Stimulated activated naive B cell treated with anti-CD40 and anti-IgM and Interleukin-4, amounts not matched to agents 10 μg/mL and 1 μg/mL and 100 μg/mL, for 72 hours (primary cell): ENCODE results near the gene TMEM121.

Experiments
- ATAC-seq, 2 donors: fragments of 150-1000 bp; cut with Tn5 transposase; replicated peaks; 2 replicates each; pipeline ENCODE4 v1.10.0; 2021; ENCODE audit warnings: moderate library complexity in 1 of 2
- DNase-seq: peaks from one replicate; pipeline ENCODE4 v3.0.0; 2021
- H3K27ac Mint-ChIP-seq: one replicate; pipeline ENCODE4 v1.8.0; 2022; ENCODE audit warnings: mild to moderate bottlenecking, mixed read lengths
- H3K27me3 Mint-ChIP-seq, 2 donors: one replicate each; pipeline ENCODE4 v1.8.0; 2022; ENCODE audit warnings: mixed read lengths in 2 of 2
- H3K36me3 Mint-ChIP-seq, 2 donors: one replicate each; pipeline ENCODE4 v1.8.0; 2022; ENCODE audit warnings: mixed read lengths in 2 of 2, mild to moderate bottlenecking in 1 of 2
- H3K4me1 Mint-ChIP-seq, 2 donors: one replicate each; pipeline ENCODE4 v1.8.0; 2022; ENCODE audit warnings: mixed read lengths in 2 of 2, mild to moderate bottlenecking in 1 of 2
- H3K4me3 Mint-ChIP-seq, 2 donors: one replicate each; pipeline ENCODE4 v1.8.0; 2022; ENCODE audit warnings: mild to moderate bottlenecking in 2 of 2, mixed read lengths in 2 of 2, moderate library complexity in 1 of 2
- H3K9me3 Mint-ChIP-seq, 2 donors: one replicate each; pipeline ENCODE4 v1.8.0; 2022; ENCODE audit warnings: mixed read lengths in 2 of 2, mild to moderate bottlenecking in 1 of 2

The TMEM121 gene

DNA sequence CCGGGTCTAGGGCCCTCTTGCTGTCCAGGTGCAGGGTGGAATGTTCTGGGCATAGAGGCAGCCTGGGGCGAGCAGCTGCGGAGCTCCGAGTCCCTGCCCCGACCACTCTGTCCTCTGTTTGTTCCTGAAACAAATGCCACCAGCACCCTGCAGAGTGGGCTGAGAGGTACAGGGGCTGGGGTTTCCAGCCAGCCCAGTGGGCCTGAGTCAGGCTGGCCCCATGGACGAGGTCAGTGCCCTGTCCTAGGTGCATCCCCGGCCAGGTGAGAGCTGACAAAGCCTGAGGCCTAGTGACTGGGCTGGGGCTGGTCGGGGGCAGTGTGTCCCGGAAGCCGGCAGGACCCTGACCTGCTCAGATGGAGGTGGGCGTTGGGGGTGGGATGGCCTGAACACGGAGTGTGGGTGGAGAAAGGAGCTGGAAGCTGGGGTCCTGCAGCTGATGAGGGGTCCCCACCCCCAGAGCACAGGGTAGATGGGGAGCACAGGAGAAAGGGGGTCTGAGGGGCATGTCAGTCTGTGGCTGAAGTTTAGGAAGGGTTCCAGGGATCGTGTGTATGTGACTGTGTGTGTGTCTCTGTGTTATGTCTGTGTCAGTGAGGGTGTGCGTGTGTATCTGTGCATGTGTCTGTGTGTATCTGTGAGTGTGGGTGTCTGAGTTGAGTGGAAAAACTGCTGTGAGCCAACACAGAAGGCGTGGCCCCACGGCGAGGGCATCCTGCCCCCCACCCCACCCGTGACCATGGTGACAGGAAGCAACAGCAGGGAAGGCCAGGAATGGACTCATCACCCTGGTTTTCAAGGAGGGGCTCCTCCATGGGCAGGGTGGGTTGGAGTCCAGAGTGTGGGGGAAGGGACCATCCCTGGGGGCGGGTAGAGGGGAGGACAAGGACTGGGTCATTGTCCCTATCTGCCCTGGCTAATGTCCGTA lies 42.0 kb upstream of the TMEM121 start:
- ATAC-seq (no peak), DNase-seq (no peak)
- Mint-ChIP-seq H3K27me3 (peaks cover 6% of the 10 kb centered on the region in 2 donors), H3K9me3 (no peaks in the 10 kb centered on the region), H3K4me3 (no peak overlapping the region), H3K4me1 (peaks cover 61 to 92% of the 10 kb centered on the region in 2 donors), H3K36me3 (peaks cover 7 to 12% of the 10 kb centered on the region in 2 donors), H3K27ac (peak overlapping the region; percentile 66)

DNA sequence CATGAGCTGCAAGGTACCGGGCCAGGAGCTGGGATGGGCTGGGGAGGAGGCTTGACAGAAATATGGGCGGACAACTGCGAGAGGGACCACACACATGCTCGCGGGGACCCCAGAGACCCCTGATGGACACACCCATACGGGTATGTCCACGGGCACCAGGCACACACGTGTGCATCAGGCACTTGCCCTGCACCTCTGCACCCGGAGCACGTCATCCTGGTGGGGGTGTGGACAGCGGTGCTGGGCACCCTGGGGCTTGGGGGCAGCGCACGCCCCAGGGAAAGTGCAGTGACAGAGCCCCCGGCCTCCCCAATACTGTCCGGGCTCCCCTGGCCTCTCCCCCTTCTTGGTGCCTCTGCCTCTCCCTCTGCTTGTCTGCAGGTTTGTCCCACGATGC lies 41.4 kb upstream of the TMEM121 start:
- peaks cover 10 to 17% of the 10 kb centered on the region in 2 donors for H3K36me3 Mint-ChIP-seq
- H3K27me3 Mint-ChIP-seq, result peaks cover under 1 to 1% of the 10 kb centered on the region in 2 donors
- no peak overlapping the region for H3K4me3 Mint-ChIP-seq
- no peaks in the 10 kb centered on the region for H3K9me3 Mint-ChIP-seq
- ATAC-seq (no peak), DNase-seq (no peak)
- peak overlapping the region; percentile 93 for H3K27ac Mint-ChIP-seq
- H3K4me1 Mint-ChIP-seq, result peaks cover 61 to 91% of the 10 kb centered on the region in 2 donors

DNA sequence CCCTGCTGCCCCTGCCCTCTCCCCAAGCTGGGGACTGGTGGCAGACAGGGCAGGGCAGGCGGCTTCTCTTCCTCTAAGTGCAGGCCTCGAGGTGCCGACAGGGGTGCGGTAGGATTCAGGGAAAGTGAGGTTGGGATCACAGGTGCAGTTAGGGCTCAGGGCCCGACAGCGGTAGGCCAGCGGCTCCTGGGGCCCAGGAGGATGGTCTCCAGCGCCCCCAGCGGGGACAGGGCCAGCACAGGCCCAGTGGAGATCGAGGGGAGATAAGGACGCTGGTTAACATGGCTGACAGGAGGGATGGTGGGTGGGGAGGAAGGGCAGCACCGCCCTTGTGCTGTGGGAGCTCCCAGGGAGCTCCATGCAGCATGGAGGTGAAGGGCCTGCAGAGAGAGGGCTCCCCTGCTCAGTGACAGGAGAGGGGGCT lies 40.6 kb upstream of the TMEM121 start:
- H3K36me3 Mint-ChIP-seq, result peaks cover 10 to 17% of the 10 kb centered on the region in 2 donors
- H3K27ac Mint-ChIP-seq, result peak overlapping the region; percentile 93
- ATAC-seq (peak in 1 of 2 donors; percentile 4), DNase-seq (peak; percentile 48)
- no peaks in the 10 kb centered on the region for H3K9me3 Mint-ChIP-seq
- H3K4me1 Mint-ChIP-seq, result peaks cover 56 to 84% of the 10 kb centered on the region in 2 donors
- H3K27me3 Mint-ChIP-seq, result no peaks in the 10 kb centered on the region
- peak overlapping the region; percentile 84 to 87 for H3K4me3 Mint-ChIP-seq

DNA sequence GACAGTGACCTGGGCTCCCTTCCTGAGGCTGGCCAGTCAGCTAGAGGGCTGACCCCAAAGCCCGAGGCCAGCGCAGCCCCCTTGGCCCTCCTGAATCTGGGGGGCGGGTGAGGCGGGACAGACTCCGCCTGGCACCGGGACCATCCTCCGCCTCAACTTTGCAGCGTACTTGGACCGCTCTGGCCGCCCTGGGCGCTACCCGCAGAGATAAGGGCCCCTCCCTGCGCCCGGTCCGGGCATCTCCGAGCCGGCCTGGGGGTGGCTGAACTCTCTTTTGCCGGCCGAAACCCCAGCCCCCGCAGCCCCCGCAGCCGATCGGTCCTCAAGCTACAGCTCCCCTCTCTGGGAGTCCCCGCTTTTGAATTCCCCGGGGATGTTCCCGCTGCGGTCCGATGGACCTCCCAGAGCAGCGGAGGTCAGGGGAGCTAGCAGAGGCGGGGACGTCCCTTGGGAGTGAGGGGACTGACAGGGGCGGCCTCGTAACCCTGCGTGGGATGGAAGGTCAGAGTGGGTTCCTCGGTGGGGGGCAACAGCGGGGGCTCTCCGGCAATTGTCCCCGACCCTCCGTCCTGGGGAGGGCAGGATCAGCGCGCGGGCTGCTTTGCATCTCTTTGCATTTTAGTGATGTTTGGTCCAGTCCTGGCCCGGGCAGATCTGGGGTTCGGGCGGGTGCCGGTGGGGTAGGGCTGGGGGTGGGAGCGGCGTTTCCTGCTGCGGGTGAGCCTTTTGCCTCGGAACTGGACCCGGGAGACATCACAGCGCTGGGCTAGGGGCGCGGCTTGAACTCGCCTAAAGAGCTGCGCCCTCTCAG lies 40.0 kb upstream of the TMEM121 start, which contains the start of gene CRIP1:
CRIP1 (plus strand) TSS at position 724 of the 811 bp plus-strand sequence. CDS start 374 bp downstream, outside the sequence.
- H3K4me1 Mint-ChIP-seq, result peaks cover 50 to 77% of the 10 kb centered on the region in 2 donors
- H3K9me3 Mint-ChIP-seq, result no peaks in the 10 kb centered on the region
- no peaks in the 10 kb centered on the region for H3K27me3 Mint-ChIP-seq
- DNase-seq (peak; percentile 67), ATAC-seq (no peak)
- H3K36me3 Mint-ChIP-seq, result peaks cover 10 to 17% of the 10 kb centered on the region in 2 donors
- peak within 1 kb of the TSS; percentile 93 for H3K27ac Mint-ChIP-seq
- H3K4me3 Mint-ChIP-seq, result peak within 1 kb of the TSS; percentile 84 to 87

DNA sequence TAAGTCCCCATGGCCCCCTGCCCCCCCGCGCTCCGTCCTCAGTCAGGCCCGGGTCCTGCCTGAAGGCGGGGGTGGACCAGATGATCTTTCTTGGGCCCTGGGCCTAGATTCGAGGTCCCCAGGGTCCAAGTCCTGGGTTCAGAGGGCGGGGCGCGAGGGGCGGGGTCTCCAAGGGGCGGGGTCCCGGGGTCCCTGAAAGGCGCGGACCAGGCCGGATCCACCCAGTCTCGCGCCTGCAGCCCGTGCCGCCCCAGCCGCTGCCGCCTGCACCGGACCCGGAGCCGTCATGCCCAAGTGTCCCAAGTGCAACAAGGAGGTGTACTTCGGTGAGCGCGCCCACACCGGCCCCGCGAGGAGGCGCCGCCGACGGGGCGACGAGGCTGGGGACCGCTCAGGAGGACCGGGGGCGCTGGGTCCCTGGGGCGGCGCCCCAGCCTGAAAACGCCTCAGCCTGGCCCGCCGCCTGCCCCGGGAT lies 39.4 kb upstream of the TMEM121 start:
- DNase-seq, result peak; percentile 75
- Mint-ChIP-seq H3K27me3 (no peaks in the 10 kb centered on the region), H3K36me3 (peaks cover 12 to 17% of the 10 kb centered on the region in 2 donors), H3K4me1 (peaks cover 50 to 76% of the 10 kb centered on the region in 2 donors), H3K27ac (peak overlapping the region; percentile 93), H3K9me3 (peaks cover 0 to 2% of the 10 kb centered on the region in 2 donors), H3K4me3 (peak overlapping the region; percentile 84 to 87)
- peak; percentile 2 for ATAC-seq

DNA sequence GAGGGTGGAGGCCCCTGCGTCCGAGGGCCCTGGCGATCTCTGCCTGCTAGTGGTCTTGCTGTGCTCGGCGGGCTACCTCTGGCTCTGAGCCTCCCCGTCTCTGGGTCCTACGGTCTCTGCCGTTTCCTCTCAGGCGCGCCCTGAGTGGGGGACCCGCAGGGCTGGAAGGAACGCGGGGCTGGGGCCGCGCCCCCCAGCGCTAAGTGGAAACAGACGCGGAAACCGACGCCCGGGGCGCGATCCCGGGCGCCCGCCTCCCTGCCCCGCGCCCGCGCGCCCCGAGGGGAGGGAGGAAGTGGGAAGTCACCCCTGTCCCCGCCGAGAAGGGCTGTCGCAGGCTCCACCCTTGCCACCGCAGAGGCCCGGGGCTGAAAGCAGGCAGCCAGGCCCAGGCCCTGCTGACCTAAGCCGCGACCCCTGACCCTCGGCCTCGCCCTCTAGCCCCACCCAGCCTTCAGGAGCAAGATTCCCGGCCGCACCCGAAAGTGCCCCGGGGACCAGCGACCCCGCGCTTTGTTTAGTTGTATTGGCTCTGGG lies 38.9 kb upstream of the TMEM121 start:
- H3K36me3 Mint-ChIP-seq, result peaks cover 12 to 17% of the 10 kb centered on the region in 2 donors
- H3K4me3 Mint-ChIP-seq, result peak overlapping the region; percentile 84 to 87
- no peaks in the 10 kb centered on the region for H3K27me3 Mint-ChIP-seq
- peak overlapping the region; percentile 69 for H3K27ac Mint-ChIP-seq
- peaks cover 46 to 72% of the 10 kb centered on the region in 2 donors for H3K4me1 Mint-ChIP-seq
- ATAC-seq (no peak), DNase-seq (no peak)
- peaks cover 0 to 2% of the 10 kb centered on the region in 2 donors for H3K9me3 Mint-ChIP-seq

DNA sequence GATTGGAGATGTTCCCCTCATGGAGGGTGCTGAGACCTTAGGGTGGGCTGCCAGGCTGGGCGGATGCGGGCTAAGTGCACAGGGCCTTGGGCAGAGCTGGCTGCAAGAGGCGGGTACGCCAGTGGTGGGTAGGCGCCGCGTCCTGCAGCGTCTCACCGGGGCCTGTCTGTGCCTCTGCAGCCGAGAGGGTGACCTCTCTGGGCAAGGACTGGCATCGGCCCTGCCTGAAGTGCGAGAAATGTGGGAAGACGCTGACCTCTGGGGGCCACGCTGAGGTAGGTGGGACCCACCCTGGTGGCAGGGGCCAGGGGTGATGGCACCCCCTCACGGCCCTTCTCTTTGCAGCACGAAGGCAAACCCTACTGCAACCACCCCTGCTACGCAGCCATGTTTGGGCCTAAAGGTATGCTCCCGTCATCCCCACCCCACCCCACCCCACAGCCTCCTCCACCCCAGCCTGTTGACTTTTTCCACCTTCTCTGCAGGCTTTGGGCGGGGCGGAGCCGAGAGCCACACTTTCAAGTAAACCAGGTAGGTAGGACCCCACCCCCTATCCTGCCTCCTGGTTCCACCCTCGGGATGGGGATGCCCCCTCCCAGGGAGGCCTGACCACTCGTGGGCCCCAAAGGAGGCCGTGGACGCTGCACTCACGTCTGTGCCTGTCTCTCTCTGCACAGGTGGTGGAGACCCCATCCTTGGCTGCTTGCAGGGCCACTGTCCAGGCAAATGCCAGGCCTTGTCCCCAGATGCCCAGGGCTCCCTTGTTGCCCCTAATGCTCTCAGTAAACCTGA lies 38.2 kb upstream of the TMEM121 start:
- ATAC-seq (no peak), DNase-seq (no peak)
- peaks cover 0 to 2% of the 10 kb centered on the region in 2 donors for H3K9me3 Mint-ChIP-seq
- no peaks in the 10 kb centered on the region for H3K27me3 Mint-ChIP-seq
- peak overlapping the region; percentile 73 for H3K27ac Mint-ChIP-seq
- H3K36me3 Mint-ChIP-seq, result peaks cover 12 to 17% of the 10 kb centered on the region in 2 donors
- peaks cover 41 to 65% of the 10 kb centered on the region in 2 donors for H3K4me1 Mint-ChIP-seq
- H3K4me3 Mint-ChIP-seq, result peak overlapping the region; percentile 84 to 87

DNA sequence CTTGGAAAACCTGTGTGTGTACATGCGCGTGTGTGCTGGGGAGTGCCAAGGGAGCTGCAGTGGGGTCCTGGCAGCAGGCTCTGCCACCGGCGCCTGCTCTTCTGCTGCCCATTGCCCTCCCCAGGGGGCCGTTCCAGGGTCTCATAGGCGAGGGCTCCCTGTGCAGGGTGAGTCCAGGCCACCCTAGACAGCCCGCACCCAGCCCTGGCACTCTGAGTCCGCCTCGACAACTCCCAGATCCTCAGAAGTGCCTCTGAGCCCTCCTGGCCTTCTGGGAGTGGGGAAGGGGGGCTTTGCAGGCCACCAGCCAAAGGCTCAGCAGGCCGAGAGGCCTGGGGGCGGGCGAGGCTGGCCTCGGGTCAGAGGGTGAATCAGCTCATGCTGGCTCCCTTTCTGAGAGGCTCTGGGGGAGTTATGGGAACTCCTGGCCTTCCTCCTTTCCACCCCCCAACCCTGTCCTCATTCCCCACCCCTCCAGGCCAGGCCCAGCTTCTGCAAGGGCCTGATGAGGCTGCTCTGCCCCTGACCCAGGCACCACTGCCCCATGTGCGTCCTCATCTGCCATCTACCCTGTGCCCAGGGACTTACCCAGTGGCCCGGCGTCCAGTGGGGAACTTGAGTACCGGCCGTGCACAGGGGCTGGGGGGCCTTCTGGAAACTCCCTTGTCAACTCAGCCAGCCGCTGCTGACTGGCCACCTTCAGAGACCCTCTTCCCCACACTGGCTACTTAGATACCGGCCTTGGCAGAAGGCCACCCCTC lies 37.4 kb upstream of the TMEM121 start:
- Mint-ChIP-seq H3K4me1 (peaks cover 37 to 59% of the 10 kb centered on the region in 2 donors), H3K27me3 (no peaks in the 10 kb centered on the region), H3K36me3 (peaks cover 16 to 20% of the 10 kb centered on the region in 2 donors), H3K27ac (peak overlapping the region; percentile 47), H3K4me3 (peak overlapping the region; percentile 84 to 87), H3K9me3 (peaks cover 0 to 2% of the 10 kb centered on the region in 2 donors)
- ATAC-seq (no peak), DNase-seq (no peak)

DNA sequence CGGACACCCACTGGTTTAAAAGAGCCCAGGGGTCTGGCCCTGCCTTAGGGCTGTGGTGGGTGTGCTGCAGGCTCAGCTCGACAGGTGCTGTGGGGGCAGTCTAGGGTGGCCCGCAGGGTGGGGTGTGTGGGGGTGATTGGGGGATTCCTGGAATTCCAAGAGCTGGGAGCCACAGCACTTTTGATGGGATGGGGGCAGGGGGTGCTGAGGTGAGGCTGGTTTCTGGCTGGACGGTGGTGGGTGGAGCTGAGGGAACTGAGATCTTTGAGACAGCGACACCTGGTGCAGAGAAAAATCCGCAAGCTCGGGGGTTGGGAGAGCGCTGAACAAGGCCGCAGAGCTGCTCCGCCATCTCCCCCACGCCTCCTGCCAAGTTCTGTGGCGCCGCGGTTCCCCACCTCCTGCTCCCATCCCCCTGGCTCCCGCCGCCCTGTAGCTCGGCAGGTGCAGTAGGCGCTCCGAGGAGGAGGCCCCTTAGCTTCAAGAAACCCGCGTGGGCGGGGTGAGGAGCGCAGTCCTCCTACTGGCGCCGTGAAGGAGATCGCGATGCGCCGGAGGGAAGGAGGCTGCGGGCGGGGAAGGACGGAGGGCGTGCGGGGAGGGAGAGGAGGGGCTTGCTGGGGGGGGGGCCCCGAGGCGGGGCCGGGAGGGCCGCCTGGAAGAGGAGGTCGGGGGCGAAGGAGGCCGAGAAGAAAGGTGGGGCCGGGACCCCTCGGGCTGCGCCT lies 36.7 kb upstream of the TMEM121 start:
- Mint-ChIP-seq H3K36me3 (peaks cover 16 to 20% of the 10 kb centered on the region in 2 donors), H3K9me3 (peaks cover 0 to 2% of the 10 kb centered on the region in 2 donors), H3K4me3 (peak overlapping the region; percentile 78 to 87), H3K27ac (peak overlapping the region; percentile 47), H3K27me3 (no peaks in the 10 kb centered on the region), H3K4me1 (peaks cover 30 to 52% of the 10 kb centered on the region in 2 donors)
- ATAC-seq, result peak; percentile 18 to 21
- peak; percentile 84 for DNase-seq

DNA sequence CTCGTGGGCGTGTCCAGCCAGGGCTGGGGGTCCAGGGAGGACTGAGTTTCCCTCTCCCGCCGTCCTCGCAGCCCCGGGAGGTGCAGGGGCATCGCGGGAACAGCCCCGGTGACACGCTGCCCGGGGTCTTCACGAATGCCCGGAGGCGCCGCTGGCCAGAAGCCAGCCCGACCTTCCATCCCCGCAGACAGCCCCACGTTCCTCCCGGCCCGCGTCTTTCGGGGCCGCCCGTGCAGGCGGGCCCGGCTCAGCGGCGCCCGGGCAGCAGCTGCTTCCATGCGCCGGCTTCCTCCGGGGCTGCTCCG lies 36.2 kb upstream of the TMEM121 start:
- H3K27me3 Mint-ChIP-seq, result no peaks in the 10 kb centered on the region
- peaks cover 16 to 20% of the 10 kb centered on the region in 2 donors for H3K36me3 Mint-ChIP-seq
- peaks cover 0 to 2% of the 10 kb centered on the region in 2 donors for H3K9me3 Mint-ChIP-seq
- H3K4me3 Mint-ChIP-seq, result peak overlapping the region; percentile 78 to 87
- H3K4me1 Mint-ChIP-seq, result peaks cover 29 to 47% of the 10 kb centered on the region in 2 donors
- ATAC-seq, result peak; percentile 1 to 2
- no peak overlapping the region for H3K27ac Mint-ChIP-seq
- no peak for DNase-seq

DNA sequence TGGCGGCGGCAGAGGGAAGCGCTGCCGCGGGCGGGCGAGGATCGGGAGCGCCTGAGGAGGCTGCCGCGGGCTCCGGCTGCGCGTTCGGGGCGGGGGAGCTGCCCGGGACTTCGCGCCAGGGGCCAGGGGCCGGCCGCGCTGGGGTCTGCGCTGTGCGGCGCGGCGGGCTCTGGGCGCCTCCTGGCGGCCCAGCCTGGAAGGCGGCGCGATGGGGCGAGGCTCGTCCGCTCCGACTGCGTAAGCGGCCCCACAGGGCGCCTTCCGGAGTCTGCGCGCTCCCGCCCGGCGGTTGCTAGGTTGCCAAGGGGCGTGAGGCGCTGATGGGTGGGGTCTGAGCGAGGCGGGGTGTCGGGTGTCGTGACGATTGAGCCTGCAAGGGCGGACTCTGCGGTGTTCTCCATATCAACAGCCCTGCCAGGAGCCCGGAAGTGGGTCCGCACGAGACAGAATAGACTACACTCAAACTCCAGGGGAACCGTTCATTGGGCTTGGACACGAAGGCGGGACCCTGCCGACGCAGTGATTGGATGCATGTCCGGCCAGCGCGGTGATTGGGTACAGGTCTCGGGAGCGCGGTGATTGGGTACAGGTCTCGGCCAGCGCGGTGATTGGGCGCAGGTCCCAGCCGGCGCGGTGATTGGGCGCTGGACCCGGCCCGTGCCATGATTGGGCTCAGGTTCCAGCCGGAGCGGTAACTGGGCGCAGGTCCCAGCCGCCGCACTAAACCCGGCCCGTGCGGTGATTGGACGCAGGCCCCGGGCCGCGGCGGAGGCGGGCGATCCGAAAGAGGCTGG lies 35.6 kb upstream of the TMEM121 start, which contains the start of gene TEDC1:
TEDC1 (plus strand) TSS at position 675 of the 794 bp plus-strand sequence. CDS start 130 bp downstream, outside the sequence.
- Mint-ChIP-seq H3K27me3 (no peaks in the 10 kb centered on the region), H3K4me1 (peaks cover 24 to 41% of the 10 kb centered on the region in 2 donors), H3K9me3 (peaks cover 0 to 2% of the 10 kb centered on the region in 2 donors), H3K27ac (peak within 1 kb of the TSS; percentile 93), H3K36me3 (peaks cover 16 to 20% of the 10 kb centered on the region in 2 donors), H3K4me3 (peak within 1 kb of the TSS; percentile 83 to 87)
- DNase-seq, result peak; percentile 99
- ATAC-seq, result peak; percentile 73 to 75
